DOHH2 (cell line): ENCODE data around the gene COL23A1.

ENCODE experiments used
- H3F3A ChIP-seq: fragments of 200-600 bp; sonication (generic), shearing (Covaris generic); 2 replicates; pipeline ENCODE4 v1.6.0; 2016; ENCODE audit warnings: antibody characterized with exemption, mild to moderate bottlenecking; ENCODE audit not compliant: control insufficient read depth, insufficient read depth
- H3K27ac ChIP-seq: fragments of 200-600 bp; sonication (generic); 2 replicates; pipeline ENCODE4 v1.5.1; 2014; ENCODE audit warnings: low read depth, mild to moderate bottlenecking, low read length, moderate library complexity
- H3K27me3 ChIP-seq: fragments of 200-600 bp; sonication (generic); 2 replicates; pipeline ENCODE4 v1.6.1; 2014; ENCODE audit warnings: mild to moderate bottlenecking, low read length, mixed read lengths; ENCODE audit not compliant: control insufficient read depth
- H3K36me3 ChIP-seq: fragments of 200-600 bp; sonication (generic); 2 replicates; pipeline ENCODE4 v1.6.1; 2014; ENCODE audit warnings: mild to moderate bottlenecking, low read length, moderate library complexity, mixed read lengths; ENCODE audit not compliant: control insufficient read depth
- H3K4me1 ChIP-seq: fragments of 200-600 bp; sonication (generic); 2 replicates; pipeline ENCODE4 v1.6.1; 2014; ENCODE audit warnings: mild to moderate bottlenecking, low read length, mixed read lengths; ENCODE audit not compliant: control insufficient read depth
- H3K4me2 ChIP-seq: fragments of 200-600 bp; sonication (generic); 2 replicates; pipeline ENCODE4 v1.6.0; 2014; ENCODE audit warnings: mild to moderate bottlenecking, low read length, moderate library complexity
- H3K4me3 ChIP-seq: fragments of 200-600 bp; sonication (generic); 2 replicates; pipeline ENCODE4 v1.5.1; 2014; ENCODE audit warnings: mild to moderate bottlenecking, low read length, mixed read lengths
- H3K79me2 ChIP-seq: fragments of 200-600 bp; sonication (generic); 2 replicates; pipeline ENCODE4 v1.6.1; 2014; ENCODE audit warnings: mild to moderate bottlenecking, low read length, mixed read lengths; ENCODE audit not compliant: control insufficient read depth
- H3K9me2 ChIP-seq: fragments of 200-600 bp; sonication (generic); replicated peaks from 2 replicates; pipeline ENCODE4 v1.6.1; 2014; ENCODE audit warnings: mild to moderate bottlenecking, low read length, mixed read lengths; ENCODE audit not compliant: control insufficient read depth
- H3K9me3 ChIP-seq: fragments of 200-600 bp; sonication (generic); 2 replicates; pipeline ENCODE4 v1.6.1; 2014; ENCODE audit warnings: antibody characterized with exemption, low read length, mixed read lengths; ENCODE audit not compliant: control insufficient read depth, insufficient read depth
- H4K20me1 ChIP-seq: fragments of 200-600 bp; sonication (generic); 2 replicates; pipeline ENCODE4 v1.6.0; 2014; ENCODE audit warnings: low read depth, mild to moderate bottlenecking, antibody characterized with exemption, low read length, moderate library complexity; ENCODE audit not compliant: control insufficient read depth, insufficient read depth
- EZH2phosphoT487 ChIP-seq: fragments of 200-600 bp; sonication (generic); IDR thresholded peaks from 2 replicates; pipeline ENCODE4 v1.6.1; 2017; ENCODE audit warnings: borderline replicate concordance, mild to moderate bottlenecking, antibody characterized with exemption, low read length, moderate library complexity, mixed read lengths
- TF ChIP-seq, protein P1 (sequence below): fragments of 200-600 bp; sonication (generic); IDR thresholded peaks from one replicate; pipeline ENCODE4 v1.5.1; 2014; ENCODE audit warnings: antibody characterized with exemption, mild to moderate bottlenecking, low read depth, low read length; ENCODE audit not compliant: poor library complexity, severe bottlenecking

COL23A1 gene

GRCh38 chr5:178328826-178329730, 261.1 kb downstream of the COL23A1 start:
- Histone ChIP-seq H3F3A (peaks cover 2% of the 10 kb centered on the region), H3K27ac (no peak overlapping the region), H3K27me3 (no peaks in the 10 kb centered on the region), H3K9me2 (no peaks in the 10 kb centered on the region), H3K36me3 (no peaks in the 10 kb centered on the region), H3K9me3 (no peaks in the 10 kb centered on the region), H3K4me2 (no peak overlapping the region), H3K79me2 (no peaks in the 10 kb centered on the region), H3K4me1 (peaks cover 34% of the 10 kb centered on the region), H3K4me3 (no peak overlapping the region), H4K20me1 (no peaks in the 10 kb centered on the region)
- no peak for TF ChIP-seq EZH2phosphoT487
- TF ChIP-seq, protein P1, sequence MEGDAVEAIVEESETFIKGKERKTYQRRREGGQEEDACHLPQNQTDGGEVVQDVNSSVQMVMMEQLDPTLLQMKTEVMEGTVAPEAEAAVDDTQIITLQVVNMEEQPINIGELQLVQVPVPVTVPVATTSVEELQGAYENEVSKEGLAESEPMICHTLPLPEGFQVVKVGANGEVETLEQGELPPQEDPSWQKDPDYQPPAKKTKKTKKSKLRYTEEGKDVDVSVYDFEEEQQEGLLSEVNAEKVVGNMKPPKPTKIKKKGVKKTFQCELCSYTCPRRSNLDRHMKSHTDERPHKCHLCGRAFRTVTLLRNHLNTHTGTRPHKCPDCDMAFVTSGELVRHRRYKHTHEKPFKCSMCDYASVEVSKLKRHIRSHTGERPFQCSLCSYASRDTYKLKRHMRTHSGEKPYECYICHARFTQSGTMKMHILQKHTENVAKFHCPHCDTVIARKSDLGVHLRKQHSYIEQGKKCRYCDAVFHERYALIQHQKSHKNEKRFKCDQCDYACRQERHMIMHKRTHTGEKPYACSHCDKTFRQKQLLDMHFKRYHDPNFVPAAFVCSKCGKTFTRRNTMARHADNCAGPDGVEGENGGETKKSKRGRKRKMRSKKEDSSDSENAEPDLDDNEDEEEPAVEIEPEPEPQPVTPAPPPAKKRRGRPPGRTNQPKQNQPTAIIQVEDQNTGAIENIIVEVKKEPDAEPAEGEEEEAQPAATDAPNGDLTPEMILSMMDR, result no peak

- TF ChIP-seq, protein P1, result no peak
- no peak for TF ChIP-seq EZH2phosphoT487
- H3K4me2 ChIP-seq, result no peak overlapping the region
Measured at GRCh38 chr5:178327931-178328711, 262.1 kb downstream of the COL23A1 start.

GRCh38 chr5:178327446-178327845, 262.7 kb downstream of the COL23A1 start:
- H3K9me3 ChIP-seq, result no peaks in the 10 kb centered on the region
- no peaks in the 10 kb centered on the region for H3K27me3 ChIP-seq
- TF ChIP-seq, protein P1, result no peak
- no peak for TF ChIP-seq EZH2phosphoT487
- no peak overlapping the region for H3K27ac ChIP-seq
- no peaks in the 10 kb centered on the region for H3K9me2 ChIP-seq
- no peak overlapping the region for H3K4me2 ChIP-seq
- H3F3A ChIP-seq, result peaks cover 6% of the 10 kb centered on the region
- H3K4me1 ChIP-seq, result peaks cover 50% of the 10 kb centered on the region
- peaks cover 5% of the 10 kb centered on the region; the same call in 1 of the 2 replicates for H3K36me3 ChIP-seq
- H3K79me2 ChIP-seq, result peaks cover 11% of the 10 kb centered on the region
- H3K4me3 ChIP-seq, result no peak overlapping the region
- H4K20me1 ChIP-seq, result no peaks in the 10 kb centered on the region

More at GRCh38 chr5:178327931-178328711, 262.1 kb downstream of the COL23A1 start:
- H3F3A ChIP-seq, result peaks cover 6% of the 10 kb centered on the region
- H3K27ac ChIP-seq, result no peak overlapping the region
- no peak overlapping the region for H3K4me3 ChIP-seq
- no peaks in the 10 kb centered on the region for H3K9me2 ChIP-seq
- no peaks in the 10 kb centered on the region for H3K27me3 ChIP-seq
- H3K79me2 ChIP-seq, result peaks cover 4% of the 10 kb centered on the region
- no peaks in the 10 kb centered on the region for H4K20me1 ChIP-seq
- no peaks in the 10 kb centered on the region for H3K9me3 ChIP-seq
- peaks cover 44% of the 10 kb centered on the region for H3K4me1 ChIP-seq
- no peaks in the 10 kb centered on the region for H3K36me3 ChIP-seq
